ENCODE measurements around the gene KIAA1217. TPM values are rescaled to one million over a fixed set of nuclear protein-coding genes. Genes with fewer than 3 reads are reported as not detected.

The KIAA1217 gene
- total RNA-seq, 1 experiment from 2014 or later, result 23.4 TPM

- no peak overlapping the region for H3K27ac Mint-ChIP-seq
- POLR2A ChIA-PET, result no interaction called here
Observed at GRCh38 chr10:24430591-24430990, 221.7 kb downstream of the KIAA1217 start.

GRCh38 chr10:24432478-24433416 lies 223.8 kb downstream of the KIAA1217 start:
- POLR2A ChIA-PET, result no interaction called here
- Mint-ChIP-seq H3K4me3 (no peak overlapping the region), H3K4me1 (peaks cover 32% of the 10 kb centered on the region), H3K27ac (peak overlapping the region; percentile 64; the same call in 1 of the 2 replicates), H3K36me3 (peaks cover 21% of the 10 kb centered on the region), H3K27me3 (ENCODE audit: low read depth) (peaks cover 10% of the 10 kb centered on the region), H3K9me3 (peaks cover 3% of the 10 kb centered on the region)
- no peak; the same call in 1 of the 2 replicates for ATAC-seq
- CTCF ChIA-PET, result no interaction called here
- no peak for DNase-seq (ENCODE audit: low spot score)
- TF ChIP-seq ZNF121 (CRISPR knock-in tag; IDR thresholded peaks at IDR 0.05), result peak; percentile 89; the same call in 1 of the 2 replicates
- TF ChIP-seq ZNF138 (CRISPR knock-in tag; conservative IDR thresholded peaks at IDR 0.05), result no peak
- no peak for TF ChIP-seq RORB (CRISPR knock-in tag; IDR thresholded peaks at IDR 0.05)
- no peak for TF ChIP-seq NR2C2 (CRISPR knock-in tag; IDR thresholded peaks at IDR 0.05)

More at GRCh38 chr10:24430591-24430990, 221.7 kb downstream of the KIAA1217 start:
- Mint-ChIP-seq H3K4me3 (no peak overlapping the region), H3K4me1 (peaks cover 25% of the 10 kb centered on the region), H3K36me3 (peaks cover 16% of the 10 kb centered on the region), H3K9me3 (peaks cover 3% of the 10 kb centered on the region), H3K27me3 (ENCODE audit: low read depth) (peaks cover 10% of the 10 kb centered on the region; the same call in 1 of the 2 replicates)
- DNase-seq (ENCODE audit: low spot score) (no peak), ATAC-seq (no peak)
- CTCF ChIA-PET, result no interaction called here
- no peak for TF ChIP-seq NR3C1 (CRISPR knock-in tag; conservative IDR thresholded peaks at IDR 0.05; ENCODE audit: low read depth)

- no peak overlapping the region for H3K4me3 Mint-ChIP-seq
- no peak overlapping the region; the same call in 1 of the 2 replicates for H3K27ac Mint-ChIP-seq
- peaks cover 3% of the 10 kb centered on the region for H3K9me3 Mint-ChIP-seq
- CTCF ChIA-PET, result interaction anchor here (0.6 kb wide), 3 partner anchors 166 to 421 kb away, joined by 4 read pairs; no protein-coding TSS in a partner anchor
- POLR2A ChIA-PET, result no interaction called here
- DNase-seq (ENCODE audit: low spot score) (no peak), ATAC-seq (peak; percentile 55)
- peaks cover 10% of the 10 kb centered on the region for H3K27me3 Mint-ChIP-seq (ENCODE audit: low read depth)
- peaks cover 21% of the 10 kb centered on the region for H3K36me3 Mint-ChIP-seq
- H3K4me1 Mint-ChIP-seq, result peaks cover 32% of the 10 kb centered on the region
- no peak for TF ChIP-seq PRDM15 (CRISPR knock-in tag; IDR thresholded peaks at IDR 0.05)
- no peak for TF ChIP-seq ELF4 (CRISPR knock-in tag; IDR thresholded peaks at IDR 0.05; ENCODE audit: low read depth)
- TF ChIP-seq AFF4 (CRISPR knock-in tag; IDR thresholded peaks at IDR 0.05; ENCODE audit: borderline replicate concordance), result no peak
- TF ChIP-seq E2F4 (CRISPR knock-in tag; IDR thresholded peaks at IDR 0.05; ENCODE audit: borderline replicate concordance, low read depth), result no peak
- TF ChIP-seq IRF1 (CRISPR knock-in tag; IDR thresholded peaks at IDR 0.05), result no peak
- TF ChIP-seq ZNF671 (CRISPR knock-in tag; IDR thresholded peaks at IDR 0.05), result no peak
- TF ChIP-seq FOXK1 (CRISPR knock-in tag; IDR thresholded peaks at IDR 0.05), result no peak
- no peak for TF ChIP-seq RORB (CRISPR knock-in tag; IDR thresholded peaks at IDR 0.05)
- no peak for TF ChIP-seq PRRX2 (CRISPR knock-in tag; IDR thresholded peaks at IDR 0.05)
- no peak for TF ChIP-seq CREM (CRISPR knock-in tag; IDR thresholded peaks at IDR 0.05)
- TF ChIP-seq ZNF512 (CRISPR knock-in tag; IDR thresholded peaks at IDR 0.05; ENCODE audit: borderline replicate concordance), result no peak
- TF ChIP-seq NR1H2 (CRISPR knock-in tag; IDR thresholded peaks at IDR 0.05), result no peak
- no peak for TF ChIP-seq FOXP4 (CRISPR knock-in tag; IDR thresholded peaks at IDR 0.05)
Observed at GRCh38 chr10:24433705-24434104, 224.8 kb downstream of the KIAA1217 start.
